Activated CD4-positive, CD25-positive, alpha-beta regulatory T cell treated with anti-CD3 and anti-CD28 coated beads, Interleukin-2, amount 50 U/mL, for 24 hours (primary cell): ENCODE results near the gene HIF1A.
"Not testable (repeated sequence)": the region's sequence is repeated elsewhere in the genome, so short reads cannot be mapped to it uniquely, and the experiment has no call there.

Source experiments
- ATAC-seq, 2 donors: fragments of 150-1000 bp; cut with Tn5 transposase; one replicate each; pipeline ENCODE4 v1.10.0; 2021; ENCODE audit warnings: mild to moderate bottlenecking in 1 of 2, moderate library complexity in 1 of 2

The HIF1A gene

DNA sequence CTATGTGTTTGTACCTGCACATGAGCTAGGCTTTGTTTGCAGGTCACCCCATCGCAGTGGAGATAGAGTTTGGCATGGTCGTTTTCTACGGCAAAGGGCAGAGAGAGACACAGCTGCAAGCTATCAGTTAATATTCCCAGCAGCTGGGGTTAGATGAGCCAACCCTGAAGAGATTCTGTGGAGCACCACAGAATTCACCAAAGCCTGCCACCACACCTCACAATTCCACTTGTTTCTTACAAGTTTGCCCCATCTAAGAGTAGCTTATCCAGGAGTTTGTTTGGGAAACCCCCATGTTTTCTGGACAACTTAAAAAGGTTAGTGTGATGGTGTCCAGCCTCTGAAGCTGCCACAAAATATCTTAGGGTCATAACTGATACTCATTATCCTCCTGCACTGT is 20.0 kb upstream of the HIF1A start:
- ATAC-seq: no peak

DNA sequence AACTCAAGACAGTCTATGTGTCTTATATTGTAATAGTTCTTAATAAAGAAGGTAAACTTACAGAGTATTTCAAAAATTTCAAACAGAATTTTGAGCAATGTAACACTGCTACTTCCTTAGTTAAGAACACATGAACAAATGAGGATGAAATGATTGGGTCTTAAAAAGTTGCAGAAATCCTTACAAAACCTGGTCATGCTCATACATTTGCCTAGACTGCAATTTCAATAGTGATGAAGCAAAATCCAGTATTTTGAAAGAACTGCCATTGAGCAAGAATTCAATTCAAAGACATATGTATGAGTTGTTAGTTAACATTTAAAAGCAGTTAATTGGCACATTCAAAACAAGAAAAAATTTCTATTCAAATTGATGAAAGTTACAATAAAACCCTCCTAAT is 17.8 kb upstream of the HIF1A start:
- no peak for ATAC-seq

DNA sequence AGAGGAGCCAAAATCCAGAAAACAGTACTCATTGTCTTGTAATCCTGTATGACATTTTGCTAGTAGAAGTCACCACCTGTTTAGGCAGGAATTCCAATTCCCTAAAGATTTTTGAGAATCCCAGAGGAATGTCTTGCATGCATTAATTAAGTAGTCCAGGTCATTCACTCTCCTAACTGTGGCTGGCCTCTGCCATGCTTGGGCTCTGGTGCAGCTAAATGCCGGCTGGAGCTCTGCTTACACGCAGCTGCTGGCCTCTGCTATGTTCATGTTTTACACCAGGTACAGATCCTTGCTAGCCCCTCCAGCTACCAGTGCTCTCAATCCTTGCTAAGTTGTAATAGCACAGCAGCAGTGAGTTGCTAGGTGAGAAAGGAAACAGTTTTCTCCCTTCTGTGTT is 16.3 kb upstream of the HIF1A start:
- ATAC-seq: no peak

DNA sequence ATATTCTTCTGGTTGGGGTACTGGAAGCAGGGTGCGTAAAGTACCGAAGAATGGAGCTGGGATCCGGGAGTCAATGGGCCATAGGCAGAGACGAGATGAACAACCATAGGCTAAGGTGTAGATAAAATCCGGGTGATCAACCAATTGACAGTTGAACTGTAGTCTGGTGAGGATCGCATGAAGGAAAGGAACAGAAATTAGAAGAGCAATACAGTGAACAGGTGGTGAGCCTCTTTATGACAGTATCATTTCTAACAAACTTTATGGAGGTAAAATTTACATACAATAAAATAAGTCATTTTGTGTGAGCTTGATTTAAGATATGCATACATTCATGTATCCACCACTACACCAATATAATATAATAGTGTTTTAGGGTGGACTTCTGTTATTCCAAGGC is 13.9 kb upstream of the HIF1A start:
- no peak for ATAC-seq

DNA sequence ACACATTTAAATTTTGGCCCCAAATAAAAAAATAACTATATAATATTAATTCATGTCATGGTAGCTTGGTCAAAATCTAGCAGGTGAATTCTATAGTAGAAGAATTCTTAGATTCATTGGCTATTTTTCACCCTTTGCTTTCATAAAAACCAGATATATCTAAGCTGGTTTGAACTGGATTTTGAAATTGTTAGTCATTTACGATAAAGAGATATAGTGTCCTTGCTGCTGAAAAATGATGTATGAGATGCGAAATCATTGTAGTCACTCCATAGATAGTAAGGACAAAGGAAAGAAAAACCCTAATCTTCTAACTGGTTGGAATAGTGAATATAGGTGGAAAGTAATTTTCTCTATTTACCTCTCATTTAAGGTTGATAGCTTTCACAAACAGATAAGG is 12.2 kb upstream of the HIF1A start:
- ATAC-seq: no peak

DNA sequence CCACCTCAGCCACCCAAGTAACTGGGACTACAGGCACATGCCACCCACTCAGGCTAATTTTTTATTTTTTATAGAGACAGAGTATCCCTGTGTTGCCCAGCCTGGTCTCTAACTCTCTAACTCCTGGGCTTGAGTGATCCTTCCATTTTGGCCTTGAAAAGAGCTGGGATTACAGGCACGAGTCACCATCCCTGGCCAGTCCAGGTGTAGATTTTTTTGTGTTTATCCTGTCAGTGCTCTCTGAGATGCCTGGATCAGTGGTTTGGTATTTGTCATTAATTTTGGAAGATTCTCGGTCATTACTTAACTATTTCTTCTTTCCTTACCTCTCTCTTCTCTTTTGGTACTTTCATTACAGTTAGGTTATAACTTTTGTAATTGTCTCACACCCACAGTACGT is 5.3 kb upstream of the HIF1A start:
- no peak for ATAC-seq

DNA sequence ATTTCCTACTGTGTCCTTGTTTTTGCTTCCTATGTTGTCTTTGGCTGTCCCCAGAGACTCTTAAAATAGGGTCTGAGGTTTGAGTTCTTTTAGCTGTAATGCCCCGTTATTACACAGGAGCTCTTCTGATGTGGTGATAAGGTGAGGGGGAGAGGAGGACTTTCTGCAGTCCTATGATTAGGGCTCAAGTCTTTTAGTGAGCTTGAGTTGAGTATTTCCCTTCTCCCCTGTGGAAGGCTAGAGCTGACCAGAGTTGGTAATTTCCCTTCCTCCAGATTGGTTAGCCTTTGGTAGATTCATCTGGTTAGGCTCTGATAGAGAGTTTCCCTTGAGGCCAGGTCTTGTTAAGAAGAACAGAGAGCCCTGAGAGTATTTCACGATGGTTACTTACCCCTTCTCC is 4.3 kb upstream of the HIF1A start:
- no peak for ATAC-seq

DNA sequence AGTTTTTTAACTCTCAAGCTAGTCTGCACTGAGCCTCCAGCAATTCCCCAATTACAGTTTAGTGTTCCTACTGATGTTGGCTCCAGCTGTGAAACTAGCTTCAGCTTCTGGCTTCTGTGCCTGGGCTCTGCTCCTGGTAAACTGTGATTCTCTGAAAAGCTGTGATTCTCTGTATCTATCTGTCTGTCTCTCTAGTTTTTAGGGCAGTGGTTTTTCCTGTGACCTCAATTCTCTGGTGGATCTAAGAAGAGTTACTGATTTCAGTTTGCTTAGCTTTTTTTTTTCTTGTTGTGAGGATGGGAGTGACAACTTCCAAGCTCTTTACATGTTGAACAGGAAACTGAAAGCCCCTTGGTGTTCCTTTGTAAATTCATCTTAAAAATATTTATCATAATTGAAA is 3.8 kb upstream of the HIF1A start:
- no peak for ATAC-seq

DNA sequence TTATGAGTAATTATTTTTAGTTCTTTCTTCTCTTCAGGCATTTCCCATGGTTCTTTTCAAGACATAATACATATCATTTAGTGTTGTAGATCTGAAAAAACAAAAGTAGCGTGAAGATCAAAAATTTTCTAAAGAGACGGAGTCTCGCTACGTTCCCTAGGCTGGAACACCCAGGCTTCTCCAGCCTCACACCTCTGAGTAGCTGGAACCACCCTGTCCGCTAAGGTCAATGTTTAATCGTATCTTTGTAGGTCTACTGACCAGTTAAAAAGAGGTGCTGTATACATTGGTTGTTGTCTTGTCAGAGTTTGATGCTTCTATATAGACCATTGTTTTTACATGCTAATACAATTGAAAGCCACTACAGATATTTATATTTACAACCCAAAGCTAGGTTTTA is 1.3 kb upstream of the HIF1A start:
- ATAC-seq: no peak

DNA sequence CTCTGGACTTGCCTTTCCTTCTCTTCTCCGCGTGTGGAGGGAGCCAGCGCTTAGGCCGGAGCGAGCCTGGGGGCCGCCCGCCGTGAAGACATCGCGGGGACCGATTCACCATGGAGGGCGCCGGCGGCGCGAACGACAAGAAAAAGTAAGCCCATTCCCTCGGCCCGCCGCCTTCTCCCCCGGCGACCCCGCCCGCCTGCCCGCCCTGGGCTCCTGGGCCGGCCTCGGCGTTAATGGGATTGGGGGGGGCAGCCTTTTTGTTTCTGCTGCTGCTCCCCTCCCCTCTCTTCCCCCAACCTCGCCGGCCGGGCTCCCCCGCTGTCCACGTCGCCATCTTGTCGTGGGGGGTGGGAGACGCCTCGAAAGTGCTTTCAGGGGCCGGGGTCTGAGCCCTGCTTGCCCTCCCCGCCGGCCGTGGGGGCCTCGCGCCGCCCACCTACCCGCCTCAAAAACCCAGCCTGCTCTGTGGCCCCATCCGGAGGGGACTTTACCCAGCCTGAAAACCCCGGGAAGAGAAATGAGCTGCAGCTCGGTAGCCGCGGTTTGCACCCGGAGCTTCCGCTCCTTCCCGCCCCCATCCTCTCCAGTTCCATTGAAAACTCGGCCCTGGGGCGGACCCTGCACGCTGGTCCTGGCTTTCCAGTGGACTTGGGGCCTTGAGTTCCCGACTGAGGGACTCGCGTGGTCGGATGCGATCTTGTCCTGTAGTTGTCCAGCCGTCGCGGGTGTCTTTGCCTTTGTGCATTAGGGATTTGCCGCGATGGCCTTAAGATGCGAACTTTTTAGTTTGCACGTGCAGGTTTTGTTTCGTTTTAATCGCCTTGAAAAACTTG is 598 bp downstream of the HIF1A start:
- peak; percentile 4 to 7 for ATAC-seq

DNA sequence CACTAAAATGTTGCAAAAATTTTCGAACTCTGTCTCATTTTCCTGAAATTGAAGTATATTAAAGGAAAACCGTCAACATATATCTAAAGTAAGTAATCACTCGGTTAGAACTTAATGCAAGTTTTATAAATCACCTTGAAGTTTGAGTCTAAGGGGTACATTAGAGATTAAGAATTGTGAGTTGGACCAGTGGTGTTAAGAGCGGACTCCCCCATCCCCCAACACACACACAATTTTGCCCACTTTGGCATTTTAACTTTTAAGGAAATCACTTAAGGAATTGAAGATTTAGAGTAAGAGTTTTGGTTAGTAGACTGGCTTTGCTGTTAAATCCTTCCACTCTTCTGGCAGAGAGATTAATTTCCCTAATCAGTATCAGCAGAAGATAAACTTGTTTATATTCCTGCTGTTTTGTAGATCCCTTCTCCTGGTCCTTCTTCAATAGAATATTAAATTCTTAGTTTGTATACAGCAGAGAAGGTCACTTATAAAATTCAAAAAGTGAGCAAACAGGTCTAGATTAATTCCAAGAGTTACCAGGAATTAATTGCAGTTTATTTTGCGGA is 1.5 kb downstream of the HIF1A start:
- ATAC-seq: no peak

DNA sequence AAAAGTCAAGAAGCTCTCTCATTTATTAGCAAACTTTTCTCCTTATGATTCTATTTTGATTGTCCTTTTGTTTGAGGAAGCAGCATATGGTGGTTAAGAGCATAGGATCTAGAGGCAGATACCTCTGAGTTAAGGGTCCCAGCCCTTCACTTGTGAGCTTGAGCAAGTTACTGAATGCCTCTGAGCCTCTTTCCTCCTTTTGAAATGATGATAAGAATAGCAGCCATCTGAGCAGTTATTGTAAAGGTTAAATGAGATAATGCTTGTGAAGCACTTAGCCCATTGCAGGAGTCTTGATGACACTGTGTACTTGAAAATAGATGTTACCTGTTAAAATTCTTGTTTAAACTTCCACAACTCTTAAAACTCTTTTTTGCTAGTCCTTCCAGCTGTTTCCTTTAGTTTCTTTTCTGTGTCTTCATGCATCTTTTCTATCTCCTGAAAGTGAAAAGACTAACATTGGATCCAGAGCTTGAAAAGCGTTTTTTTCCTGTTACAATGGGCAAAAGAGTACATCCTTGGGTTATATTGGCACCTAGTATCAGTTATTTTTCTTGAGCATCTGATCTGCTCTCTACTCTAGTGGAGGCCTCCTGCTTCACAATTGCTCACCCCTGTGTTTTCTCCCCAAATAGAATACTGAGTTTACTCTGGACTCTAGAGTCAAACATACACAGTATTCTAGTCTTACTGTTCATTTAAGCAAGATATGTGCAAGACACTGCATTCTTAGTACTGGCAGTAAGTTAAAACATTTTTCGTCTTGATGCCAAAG is 3.1 kb downstream of the HIF1A start:
- no peak for ATAC-seq

DNA sequence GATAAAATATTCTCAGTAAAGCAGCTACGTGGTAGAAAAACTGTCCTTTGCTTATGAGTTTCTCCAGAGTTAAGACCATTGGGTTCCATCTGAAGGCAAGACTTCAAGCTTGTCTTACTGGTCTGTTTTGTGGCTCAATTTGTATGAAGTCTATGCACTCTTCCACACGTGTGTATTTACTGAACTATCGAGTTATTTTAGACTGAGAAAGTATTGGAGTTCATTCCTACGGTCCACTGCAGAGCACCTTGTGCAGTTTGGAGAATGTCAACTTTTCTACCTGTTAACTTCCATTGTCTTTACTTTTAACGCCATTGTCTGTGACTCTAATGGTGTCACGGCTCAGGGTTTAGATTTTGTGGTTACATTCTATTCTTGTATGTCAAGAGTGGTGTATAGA is 3.7 kb downstream of the HIF1A start:
- ATAC-seq: no peak

DNA sequence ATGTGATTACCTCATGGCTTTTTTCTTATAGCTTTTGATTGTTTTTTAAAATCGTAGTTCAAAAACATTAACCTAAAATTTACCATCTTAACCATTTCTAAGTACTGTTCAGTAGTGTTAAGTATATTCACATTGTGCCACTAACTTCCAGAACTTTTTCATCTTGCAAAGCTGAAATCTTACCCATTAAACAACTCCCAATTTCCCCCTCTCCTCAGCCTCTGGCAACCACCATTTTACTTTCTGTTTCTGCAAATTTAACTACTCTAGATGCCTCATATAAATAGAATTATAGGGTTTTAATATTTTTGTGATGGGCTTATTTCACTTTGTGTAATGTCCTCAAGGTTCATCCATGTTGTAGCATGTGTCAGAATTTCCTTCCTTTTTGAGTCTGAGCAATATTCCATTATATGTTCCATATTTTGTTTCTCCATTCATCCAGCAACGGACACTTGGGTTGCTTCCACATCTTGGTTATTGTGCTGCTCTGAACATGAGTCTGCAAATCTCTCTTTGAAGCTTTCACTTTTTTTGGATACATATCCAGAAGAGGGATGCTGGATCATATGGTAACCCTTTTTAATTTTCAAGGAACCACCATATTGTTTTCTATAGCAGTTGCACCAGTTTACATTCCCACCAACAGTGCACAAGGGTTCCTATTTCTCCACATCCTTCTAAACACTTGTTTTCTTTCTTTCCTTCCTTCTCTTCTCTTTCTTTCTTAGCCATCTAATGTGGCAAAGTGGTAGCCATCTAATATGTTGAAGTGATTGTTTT is 5.0 kb downstream of the HIF1A start:
- ATAC-seq: no peak

DNA sequence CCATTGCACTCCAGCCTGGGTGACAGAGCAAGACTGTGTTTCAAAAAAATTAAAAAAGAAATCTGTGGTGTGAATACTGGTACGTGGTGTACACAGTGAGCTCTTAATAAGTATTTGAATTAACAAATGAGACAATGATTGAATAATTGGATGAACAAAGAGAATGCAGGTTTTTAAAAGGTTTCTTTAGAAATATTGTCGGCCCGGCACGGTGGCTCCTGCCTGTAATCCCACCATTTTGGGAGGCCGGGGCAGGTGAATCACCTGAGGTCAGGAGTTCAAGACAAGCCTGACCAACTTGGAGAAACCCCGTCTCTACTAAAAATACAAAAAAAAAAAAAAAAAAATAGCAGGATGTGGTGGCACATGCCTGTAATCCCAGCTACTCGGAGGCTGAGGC is 6.6 kb downstream of the HIF1A start:
- ATAC-seq: no peak

DNA sequence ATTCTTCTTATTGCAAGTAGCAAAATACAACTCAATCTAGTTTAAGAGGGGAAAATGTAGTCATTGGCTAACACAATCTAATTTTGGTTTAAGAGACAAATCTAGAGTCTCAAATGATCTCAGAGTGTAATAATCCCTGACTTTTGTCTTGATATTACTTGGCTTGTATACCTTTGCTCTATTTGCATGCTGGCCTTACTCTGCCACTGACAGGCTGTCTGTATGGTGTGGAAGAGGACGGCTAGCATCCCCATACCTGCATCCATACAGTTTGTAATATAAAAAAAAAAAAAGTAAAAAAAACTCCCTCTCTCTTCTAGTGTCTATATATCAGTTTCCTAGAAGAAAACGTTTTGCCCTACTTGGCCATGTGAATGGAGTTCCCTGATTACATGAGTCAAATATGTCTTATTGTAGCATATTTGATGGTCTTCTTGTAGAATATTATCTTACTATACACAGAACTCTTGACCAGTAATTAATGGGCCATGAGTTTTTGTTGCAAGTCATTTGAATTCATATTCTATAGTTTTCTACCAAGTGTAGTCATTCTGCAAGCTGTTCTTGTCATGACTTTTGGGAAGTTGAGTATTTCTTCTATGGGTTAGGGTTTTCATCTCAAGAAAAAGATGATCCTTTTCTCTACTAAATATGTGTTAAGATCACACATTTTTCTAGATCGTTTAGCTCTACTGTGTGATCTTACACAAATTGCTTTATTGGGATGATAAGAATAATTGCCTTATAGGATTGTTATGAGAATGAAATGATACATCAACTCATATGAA is 8.2 kb downstream of the HIF1A start:
- ATAC-seq: peak; percentile 39 to 62

DNA sequence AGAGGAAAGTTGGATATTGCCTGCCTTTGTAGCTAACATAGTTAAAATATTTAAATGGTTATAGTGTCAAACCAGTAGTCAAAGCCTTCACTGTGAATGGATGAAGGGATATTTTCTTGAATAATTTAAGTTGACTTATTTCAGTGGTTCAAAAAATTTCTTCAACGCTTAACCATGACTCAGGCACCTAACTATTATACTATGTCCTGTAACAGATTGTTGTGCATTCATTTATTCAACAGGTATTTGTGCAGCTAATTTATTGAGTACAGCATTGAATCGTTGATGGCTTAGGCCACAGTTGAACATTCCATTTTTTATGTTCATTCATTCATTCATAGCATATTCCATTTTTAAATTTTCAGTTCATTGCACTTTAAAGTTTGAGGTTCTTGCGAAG is 9.2 kb downstream of the HIF1A start:
- ATAC-seq: no peak

DNA sequence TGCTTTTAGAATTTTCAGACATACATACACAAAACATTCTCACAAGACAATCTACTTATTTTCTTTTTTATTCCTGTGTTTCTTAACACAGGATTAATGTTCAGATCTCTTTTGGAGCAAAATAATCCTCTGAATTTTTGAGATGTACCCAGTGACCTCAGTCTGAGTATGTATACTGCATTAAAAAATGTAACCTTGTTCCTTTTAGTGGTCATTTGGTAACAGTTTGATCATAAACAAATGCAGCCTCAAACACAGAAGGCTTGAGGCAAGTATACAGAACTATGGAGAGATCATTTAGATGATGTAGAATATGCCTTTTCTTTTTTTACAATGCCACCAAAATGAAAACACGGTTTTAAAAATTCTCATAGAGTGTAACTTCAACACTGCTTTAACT is 9.7 kb downstream of the HIF1A start:
- ATAC-seq: no peak

DNA sequence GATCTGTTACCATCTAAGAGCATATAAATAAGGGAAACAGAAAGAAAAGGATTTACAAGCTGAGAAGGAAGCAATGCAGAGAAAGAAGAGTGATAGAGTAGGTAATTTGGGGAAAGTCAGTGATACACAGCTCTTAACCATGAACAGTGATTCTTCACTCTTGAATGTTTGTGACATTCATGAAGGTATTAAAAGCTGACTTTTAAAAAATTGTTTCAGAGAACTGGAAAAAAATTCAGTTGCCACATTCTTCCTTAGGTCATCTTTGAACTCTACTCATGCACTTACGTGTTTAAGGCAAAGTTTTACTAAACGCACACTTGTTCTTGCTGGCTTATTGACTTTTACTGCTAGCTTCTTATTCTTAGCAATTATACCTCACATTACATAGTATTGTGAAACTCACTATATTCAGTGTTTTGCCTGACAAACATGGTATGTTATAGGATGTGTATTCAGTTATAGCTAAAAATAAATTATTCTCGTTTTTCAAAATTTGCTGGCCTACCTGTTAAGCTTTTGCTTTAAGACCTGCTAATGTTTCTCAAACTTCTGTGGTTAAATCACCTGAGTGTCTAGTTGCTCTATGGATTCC is 10.9 kb downstream of the HIF1A start:
- ATAC-seq: no peak

DNA sequence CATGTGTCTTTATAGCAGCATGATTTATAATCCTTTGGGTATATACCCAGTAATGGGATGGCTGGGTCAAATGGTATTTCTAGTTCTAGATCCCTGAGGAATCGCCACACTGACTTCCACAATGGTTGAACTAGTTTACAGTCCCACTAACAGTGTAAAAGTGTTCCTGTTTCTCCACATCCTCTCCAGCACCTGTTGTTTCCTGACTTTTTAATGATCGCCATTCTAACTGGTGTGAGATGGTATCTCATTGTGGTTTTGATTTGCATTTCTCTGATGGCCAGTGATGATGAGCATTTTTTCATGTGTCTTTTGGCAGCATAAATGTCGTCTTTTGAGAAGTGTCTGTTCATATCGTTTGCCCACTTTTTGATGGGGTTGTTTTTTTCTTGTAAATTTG is 12.5 kb downstream of the HIF1A start:
- ATAC-seq: not testable (repeated sequence)

DNA sequence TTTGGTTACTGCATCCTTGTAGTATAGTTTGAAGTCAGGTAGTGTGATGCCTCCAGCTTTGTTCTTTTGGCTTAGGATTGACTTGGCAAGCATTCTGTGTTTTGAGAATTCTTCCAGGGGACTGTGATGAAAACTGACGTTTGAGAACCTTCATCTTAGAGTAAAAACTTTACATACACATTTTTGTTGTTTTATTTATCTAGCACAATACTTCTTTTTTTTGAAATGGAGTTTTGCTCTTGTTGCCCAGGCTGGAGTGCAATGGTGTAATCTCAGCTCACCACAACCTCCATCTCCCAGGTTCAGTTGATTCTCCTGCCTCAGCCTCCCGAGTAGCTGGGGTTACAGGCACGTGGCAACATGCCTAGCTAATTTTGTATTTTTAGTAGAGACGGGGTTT is 13.4 kb downstream of the HIF1A start:
- not testable (repeated sequence) for ATAC-seq
